Suprapubic skin (tissue), 3 donors: Measurements from ENCODE around the gene THUMPD3.

Experiments
- CTCF ChIP-seq, 2 donors: fragments of 200-600 bp in 1 of 2; fragments of 450-650 bp in 1 of 2; sonication (generic) in 1 of 2; IDR thresholded peaks; one replicate each; pipeline ENCODE4 v1.5.1; 2016 to 2019; ENCODE audit warnings: antibody characterized with exemption in 2 of 2, mild to moderate bottlenecking in 1 of 2, moderate library complexity in 1 of 2
- EP300 ChIP-seq: sonication (generic); formaldehyde crosslinking; IDR thresholded peaks from one replicate; pipeline ENCODE4 v1.6.1; 2017; ENCODE audit warnings: antibody characterized with exemption

GRCh38 chr3:9327578-9327977, 35.3 kb upstream of the THUMPD3 start:
- TF ChIP-seq EP300 (no peak), CTCF (IDR thresholded peaks at IDR 0.05) (no peak)
